HG02970 (cell line): ENCODE results near the gene COL4A4.
A peak's percentile ranks its signal among the peaks of the same experiment; 100 is the strongest.

ENCODE experiments used
- ATAC-seq: cut with Tn5 transposase; IDR thresholded peaks from one replicate; pipeline ENCODE4 v1.9.1; 2021; ENCODE audit warnings: mild to moderate bottlenecking, moderate library complexity, moderate number of reproducible peaks; ENCODE audit not compliant: unreplicated experiment, low FRiP score

The COL4A4 gene

DNA sequence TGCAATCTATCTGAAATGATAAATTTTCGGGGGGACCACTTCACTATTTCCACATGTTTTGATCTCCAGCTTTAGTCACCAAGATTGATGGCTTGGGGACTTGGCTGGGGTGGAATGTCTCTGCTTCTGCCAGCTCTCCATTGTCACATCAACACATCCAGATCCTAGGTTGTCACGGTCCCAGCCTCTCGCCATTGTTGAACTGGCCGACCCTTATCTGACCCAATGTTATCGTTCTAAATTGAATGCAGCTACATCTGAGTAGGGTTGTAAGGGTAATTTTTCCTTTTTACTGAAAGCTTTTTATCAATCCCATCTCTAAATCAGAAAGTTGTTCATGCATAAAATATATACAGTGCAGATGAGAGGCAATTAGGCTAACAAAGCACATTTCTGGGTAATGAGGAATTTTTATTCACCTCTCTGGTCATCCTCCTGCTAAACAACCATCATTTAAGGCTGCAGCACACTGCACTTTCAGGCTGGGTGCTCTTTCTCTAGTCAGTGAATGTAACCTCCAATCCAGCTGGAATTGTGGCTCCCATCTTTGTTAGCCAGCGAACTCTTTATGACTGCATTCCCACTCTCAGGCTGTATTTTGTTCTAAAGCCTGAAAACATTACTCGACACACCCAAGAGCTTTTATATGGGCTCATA, 128.2 kb downstream of the COL4A4 start:
- no peak for ATAC-seq

DNA sequence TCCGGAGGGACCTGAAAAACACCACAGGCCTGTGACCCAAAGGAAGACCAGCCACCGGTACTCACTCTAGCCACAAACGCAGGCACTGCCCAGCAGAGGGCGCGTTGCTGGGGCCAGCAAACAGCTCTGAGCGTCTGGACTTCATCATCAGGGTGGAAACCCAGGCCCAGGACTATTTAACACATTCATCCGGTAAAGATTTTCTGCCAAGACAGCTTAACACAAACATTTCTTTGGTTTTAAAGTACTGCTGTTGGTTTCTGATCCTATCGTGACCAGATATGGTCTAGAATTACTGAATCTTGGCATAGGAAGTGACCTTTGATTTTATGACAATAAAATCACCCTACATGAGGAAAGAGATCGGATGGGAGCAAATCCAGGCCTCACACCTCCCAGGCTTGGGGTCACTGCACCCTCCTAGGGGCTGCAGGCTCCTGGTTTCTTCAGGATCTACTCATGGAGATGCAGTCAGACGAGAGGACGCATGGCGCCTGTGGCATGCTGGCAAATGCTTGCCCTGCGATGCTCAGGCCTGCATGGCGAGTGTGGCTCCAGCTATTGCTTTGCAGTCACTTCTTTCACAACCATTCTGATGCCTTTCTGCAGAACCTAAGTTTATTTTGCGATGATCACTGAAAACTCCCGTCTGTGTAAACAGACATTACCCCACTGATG, 130.4 kb downstream of the COL4A4 start:
- ATAC-seq = peak; percentile 73

DNA sequence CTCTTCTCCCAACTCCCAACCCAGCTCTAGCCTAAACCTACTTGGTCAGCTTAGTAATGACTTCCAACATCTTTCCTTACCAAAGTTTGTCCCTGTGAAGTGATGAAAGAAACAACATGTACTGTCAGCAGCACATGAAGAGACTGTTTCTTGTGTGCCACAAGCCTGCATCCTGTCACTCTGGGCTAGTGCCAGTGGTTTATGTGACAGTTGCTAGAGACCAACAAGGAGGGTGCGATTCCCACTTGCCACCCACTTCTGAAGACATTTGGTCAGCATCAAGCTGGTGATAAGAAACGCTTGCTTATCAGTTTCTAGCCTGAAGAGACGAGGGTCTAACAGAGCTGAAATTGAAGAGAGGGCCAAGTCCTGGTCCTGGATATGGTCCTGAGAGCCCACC, 132.6 kb downstream of the COL4A4 start:
- ATAC-seq = no peak

DNA sequence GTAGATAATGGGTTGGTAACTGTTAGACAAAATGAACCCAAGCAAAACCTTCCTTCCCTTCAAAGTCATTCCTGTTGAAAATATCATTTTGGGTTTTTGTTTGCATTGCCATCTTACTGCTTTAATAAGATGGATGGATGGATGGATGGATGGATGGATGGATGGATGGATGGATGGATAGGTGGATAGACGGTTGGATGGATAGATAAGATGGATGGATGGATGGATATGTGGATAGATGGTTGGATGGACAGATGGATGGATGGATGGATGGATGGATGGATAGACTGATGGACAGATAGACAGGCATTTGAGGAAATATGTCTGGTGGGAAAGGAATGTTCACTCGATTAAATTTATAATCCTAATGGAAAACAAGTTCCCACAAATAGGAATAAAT, 133.2 kb downstream of the COL4A4 start:
- ATAC-seq = no peak

DNA sequence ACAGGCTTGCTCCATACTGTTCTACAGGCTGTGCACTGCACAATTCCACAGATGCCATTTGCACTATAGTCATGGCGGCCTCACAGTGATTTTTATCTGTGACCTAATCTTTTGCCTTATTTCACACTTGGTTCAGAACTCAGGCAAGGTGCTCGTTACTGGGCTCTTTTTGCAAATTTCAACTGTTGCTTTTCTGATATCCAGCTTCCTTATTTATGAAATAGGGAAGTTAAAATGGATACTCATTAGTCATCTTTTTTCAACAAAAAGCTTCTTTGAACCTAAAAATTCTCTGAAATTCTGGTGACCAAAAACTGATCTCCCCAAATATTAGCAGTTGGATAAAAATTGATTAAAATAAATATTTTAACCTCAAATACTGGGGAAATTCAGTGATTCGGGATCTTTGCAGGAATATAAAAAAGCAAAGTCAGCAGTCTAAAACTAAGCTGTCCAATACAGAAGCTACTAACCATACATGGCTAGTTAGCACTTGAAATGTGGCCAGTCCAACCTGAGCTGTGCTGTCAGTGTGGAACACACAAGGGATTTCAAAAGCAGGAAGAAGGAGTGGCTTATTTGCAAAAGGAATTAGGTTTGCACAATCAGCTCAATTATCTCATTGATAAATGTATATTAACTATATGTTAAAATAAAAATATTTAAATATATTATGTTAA, 134.4 kb downstream of the COL4A4 start:
- no peak for ATAC-seq

DNA sequence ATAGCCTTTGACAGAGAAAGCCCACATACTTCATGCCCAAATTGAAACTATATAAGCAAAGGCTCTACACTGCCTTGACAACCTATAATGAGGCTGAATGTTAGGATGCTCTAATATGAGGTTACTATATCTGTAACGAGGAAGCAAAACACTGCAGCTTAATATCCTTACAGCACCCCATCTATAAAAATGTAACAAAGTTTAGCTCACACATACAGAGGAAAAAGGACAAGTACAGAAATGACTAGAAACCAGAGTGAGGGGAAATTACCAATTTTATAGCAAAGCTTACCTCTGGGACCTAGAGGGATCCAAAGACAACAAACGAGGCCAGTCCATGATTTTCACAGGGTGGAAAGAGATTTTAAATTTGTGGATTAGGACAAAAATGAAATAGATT, 138.5 kb downstream of the COL4A4 start:
- ATAC-seq = peak; percentile 52

DNA sequence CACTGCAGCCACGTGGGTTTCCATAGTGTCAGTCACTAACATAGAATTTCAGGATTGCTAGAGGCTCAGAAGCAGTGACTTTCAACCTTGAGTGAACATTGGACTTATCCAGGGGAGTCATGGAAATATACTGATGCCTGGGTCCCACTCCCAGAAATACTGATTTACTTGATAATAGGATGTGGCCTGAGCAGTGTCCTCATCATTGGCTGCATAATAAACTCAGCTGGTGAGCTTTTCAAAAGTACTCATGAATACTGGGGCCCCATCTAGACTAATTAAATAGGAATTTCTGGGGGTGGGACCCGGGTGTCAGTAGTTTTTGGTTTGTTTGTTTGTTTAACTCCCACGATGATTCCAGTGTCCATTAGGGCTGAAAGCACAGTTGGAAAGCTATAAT, 141.4 kb downstream of the COL4A4 start:
- no peak for ATAC-seq

DNA sequence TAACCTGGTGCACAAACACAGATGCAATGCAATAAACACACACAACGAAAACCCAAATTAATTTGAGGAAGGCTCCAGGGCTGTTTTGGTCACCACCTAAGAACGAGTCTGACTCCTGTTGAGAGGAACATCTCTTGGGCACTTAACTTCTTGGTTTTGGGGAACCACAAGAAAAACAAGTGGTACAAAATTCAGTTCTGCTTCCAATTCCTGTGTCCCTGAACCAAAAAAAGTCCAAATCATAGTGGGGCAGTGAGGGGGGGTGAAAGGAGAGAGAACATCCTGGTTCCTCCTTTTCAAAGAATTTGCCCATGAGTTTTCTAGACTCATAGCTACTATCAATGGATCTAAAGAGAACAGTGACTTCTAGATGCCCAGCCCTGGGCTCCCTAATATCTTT, 143.6 kb downstream of the COL4A4 start:
- ATAC-seq = no peak

DNA sequence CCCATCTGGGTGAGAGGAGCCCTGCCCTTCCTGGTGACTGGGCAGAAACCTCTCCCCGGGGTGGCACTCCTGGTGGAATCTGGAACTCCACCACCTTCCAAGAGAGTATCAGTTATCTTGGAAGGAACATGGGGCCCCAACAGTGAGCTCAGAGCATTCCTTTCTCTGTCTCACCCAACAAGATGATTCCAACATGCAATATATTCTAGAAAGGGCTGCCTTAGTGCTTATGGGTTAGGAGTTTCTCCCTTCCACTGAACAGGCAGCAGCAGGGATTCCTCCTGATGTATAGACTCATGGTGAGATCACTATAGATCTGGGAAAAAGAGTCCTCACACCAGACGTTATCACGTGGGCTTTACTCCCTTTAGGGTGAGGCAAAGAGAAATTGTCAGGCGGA, 147.1 kb downstream of the COL4A4 start:
- no peak for ATAC-seq

DNA sequence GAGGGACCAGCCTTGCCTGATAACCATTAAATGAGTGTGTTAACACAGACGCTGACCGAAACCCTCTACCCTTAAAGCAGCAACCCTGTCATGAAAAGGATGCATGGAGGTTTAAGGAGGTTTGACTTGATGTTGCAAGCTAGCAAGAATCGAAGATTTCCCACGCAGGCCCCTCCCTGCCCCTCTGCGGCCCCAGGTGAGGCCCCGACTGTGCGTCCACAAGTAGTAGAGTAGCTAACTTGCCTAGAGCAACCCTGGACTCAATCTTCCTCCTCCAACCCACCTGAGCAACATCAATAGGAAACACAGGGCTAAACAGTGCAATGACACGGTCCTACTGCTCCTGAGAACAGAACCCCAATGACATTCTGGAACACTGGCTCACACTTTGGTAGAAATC, 150.1 kb downstream of the COL4A4 start:
- no peak for ATAC-seq

DNA sequence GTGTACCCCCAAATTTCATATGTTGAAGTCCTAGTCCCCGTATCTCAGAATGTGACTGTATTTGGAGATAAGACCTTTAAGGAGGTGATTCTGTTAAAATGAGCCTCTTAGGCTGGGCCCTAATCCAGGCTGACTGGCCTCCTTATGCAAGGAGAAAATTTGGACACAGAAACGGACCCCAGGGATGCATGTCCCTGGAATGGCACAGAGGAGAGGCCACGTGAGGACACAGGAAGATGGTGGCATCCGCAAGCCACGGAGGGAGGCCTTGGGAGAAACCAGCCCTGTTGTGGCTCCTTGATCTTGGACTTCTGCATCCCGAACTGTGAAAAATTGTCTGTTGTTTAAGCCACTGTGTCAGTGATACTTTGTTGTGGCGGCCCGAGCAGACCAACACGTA, 150.7 kb downstream of the COL4A4 start:
- no peak for ATAC-seq

DNA sequence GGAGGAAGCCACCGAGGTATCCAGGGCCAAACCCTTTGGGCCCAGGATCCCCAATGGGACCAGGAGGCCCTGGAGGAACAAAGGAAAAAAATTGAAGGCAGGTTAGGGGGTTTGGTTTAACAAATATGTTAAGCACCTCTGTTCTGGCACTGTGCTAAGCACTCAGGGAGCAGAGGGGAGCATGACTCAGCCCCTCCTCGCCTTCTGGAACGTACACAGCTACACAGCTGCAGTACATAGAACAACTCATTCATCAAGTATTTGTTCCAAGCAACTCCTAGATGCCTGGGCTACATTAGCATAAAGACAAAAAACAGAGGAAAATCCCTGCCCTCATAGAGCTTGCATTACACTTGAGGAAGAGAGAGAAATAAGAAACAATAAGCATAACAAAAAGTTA, 153.6 kb downstream of the COL4A4 start:
- ATAC-seq = no peak

DNA sequence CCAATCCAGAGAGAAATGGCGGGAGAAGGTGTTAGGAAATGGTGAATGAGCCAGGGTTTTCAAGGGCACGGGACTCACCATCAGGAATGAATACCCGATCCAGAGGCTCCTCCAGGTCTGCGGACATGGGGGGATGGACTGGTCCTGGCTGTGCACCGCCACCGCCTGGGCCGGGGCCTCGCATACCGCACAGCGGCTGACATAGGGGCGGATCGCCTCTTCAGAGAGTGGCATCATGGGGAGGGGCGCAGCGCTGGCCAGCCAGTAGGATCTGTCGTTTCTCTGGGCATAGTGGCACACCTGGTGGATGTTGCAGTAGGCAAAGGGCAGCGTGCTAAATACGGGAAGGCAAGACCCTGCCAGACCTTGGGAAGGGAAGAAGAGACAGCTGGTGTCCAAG, 156.1 kb downstream of the COL4A4 start:
- ATAC-seq = no peak

DNA sequence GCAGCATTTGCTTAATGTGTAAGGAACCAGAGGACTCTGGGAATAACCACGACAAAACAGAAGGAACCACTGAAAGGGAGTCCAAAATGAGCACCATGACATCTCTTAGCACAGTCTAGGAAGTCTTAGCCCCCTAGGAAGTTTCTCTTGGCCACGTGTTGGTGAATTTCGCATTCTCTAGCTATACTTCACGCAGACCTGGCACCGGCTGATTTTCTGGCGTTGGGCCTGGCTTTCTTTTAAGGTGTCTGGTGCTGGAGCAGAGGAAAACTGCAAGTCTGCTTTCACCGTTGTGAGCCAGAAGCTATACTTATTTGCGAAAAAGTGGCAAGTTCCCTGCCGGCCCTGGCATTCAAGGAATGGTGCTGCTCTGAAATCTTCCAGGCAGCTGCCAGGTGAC, 156.9 kb downstream of the COL4A4 start:
- ATAC-seq = no peak

DNA sequence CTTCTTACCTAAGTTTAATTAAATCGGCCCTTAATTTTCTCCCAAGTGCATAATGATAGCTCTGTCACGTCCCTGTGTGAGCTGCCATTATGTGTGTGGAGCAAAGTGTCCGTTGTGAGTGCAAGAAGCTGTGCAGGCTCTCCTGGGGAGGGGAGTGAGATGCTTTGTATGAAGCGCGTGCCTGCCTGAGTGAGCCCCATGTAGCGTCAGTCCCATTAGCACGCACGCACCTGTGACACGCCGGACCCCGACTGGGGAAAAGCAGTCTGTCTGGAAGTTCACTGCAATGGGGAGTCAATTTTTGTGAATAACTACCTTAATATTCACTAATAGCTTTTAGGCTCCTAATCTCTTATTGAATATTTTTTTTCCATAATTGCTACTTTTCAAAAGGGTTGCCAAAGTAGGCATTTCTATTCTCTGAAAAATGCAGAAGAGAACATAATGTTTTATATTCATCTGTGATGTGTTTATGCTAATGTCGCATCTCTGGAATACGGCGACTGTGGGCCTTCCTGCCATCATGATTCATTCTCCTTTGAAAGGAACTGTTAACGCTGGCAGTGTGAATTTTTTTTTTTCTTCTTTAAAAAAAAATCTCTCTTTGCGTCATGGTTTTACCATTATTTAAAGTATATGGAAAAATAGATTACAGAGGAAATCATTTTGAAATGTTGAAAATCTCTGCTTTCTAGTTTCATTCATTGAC, 157.7 kb downstream of the COL4A4 start:
- no peak for ATAC-seq

DNA sequence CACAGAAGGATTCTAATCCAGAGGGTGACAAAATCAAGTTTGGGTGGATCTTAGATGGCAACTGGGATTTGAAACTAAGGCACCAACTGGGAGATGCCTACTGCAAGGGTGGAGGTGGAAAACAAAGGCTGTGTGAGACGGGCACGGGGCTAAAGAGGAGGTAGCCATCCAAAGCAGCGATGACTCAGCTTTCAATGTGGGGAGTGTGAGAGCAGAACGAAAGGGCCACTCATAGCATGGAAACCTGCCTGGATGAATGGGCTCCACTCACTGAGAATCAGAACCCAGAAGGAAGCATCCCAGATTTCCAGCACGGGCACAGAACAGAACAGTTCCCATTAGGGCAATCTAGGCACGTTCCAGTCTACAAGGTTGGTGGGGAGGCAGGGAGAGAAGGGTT, 159.5 kb downstream of the COL4A4 start:
- ATAC-seq = no peak

DNA sequence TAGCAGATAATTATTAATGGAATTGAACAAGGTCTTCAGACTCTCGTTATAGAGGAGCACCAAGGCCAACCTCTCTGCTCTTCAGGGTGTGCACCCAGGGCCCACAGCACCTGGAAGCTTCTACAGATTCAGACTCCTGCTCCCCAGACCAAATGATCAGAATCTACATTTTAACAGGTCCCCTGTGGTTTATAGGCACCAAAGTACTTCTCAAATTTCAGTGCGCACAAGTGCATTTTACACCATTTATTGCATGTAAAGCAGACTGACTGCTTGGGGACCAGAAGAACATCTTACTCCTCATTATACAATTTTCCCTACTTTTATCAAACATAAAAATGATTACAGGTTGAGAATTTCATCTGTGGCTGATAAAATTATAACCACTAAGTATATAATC, 163.9 kb downstream of the COL4A4 start:
- no peak for ATAC-seq

DNA sequence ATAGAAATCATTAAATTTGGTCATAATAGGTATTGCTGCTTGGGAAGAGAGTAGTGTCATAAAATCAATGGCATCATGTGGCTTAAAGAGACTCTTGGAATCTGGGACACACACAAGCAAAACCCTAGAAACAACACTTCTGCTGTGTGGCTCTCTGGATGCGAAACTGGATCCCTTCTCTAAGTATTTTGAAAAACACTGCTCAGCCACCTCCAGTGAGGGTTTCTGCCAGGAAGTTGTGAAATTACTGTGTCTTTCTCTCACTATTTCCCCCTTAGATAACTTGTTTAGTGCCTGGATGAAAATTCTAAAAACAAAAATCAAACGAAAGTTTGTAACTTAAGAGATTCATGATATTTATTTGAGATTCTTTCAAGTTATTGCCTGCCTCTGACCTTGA, 164.3 kb downstream of the COL4A4 start:
- no peak for ATAC-seq

DNA sequence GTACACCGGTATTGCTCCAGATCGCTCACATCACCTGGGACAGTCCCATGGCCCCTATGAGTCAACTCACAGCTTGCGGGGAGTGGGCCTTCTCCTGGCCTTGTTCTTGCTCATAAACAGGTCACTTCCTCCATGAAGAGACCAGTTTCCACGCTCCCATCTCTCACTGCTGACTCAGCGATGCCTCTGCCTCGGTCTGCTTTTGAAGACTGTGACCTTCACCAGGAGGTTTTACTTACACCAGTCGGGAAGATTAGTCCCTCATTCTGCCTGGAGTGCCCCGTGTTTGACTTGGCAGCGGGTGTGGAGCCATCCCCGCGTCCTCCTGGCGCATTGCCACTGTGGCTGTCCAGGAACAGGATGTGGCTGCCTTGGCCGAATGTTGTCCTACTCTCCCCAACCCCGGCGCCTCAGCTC, 168.4 kb downstream of the COL4A4 start:
- ATAC-seq = no peak

DNA sequence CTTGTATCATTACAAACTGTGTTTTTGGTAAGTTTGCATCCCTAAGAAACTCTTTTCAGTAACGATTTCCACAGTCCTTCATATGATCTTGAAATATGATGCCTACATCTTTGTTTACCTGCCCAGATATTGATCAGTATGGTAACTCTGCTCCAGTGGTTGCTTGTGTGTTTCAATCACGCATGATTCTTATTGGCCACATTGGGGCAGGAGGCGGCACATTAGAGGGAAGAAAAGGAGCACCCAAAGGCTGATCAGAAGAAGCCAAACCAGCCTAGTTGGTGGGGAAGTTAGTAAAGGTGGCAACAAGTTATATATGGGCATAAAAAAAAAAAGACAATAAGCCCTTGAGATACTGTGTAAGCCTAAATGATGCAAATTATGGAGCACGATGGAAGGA, 169.2 kb downstream of the COL4A4 start:
- no peak for ATAC-seq

DNA sequence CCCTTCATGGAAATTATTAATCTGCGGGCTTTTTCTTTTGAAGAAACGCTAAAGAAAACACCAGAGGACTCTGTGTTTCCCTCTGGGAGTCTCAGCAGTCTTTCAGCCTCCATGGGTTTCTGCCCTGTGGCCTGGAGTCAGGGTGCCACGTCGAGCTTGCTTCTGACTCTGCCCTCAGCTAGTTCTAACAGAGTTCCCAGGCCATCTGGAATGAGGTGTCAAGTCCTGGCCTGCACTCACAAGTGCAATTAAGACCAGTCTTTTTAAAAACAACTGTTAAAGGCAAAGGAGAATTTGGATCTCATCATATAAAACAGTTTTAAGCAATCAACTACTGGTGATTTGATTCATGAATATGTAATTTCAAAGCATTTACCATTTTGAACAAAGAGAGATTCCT, 170.8 kb downstream of the COL4A4 start:
- no peak for ATAC-seq
